Measurements from ENCODE around the gene HHIPL1. TPM values are rescaled to one million over a fixed set of nuclear protein-coding genes. Genes with fewer than 3 reads are reported as not detected.
A peak's percentile ranks its signal among the peaks of the same experiment; 100 is the strongest.

Gene HHIPL1
- total RNA-seq, 1 donor from 2014 or later: 2.5 TPM

- DNase-seq (ENCODE audit: low read depth, low spot score): no peak
- H3K4me1 Mint-ChIP-seq: peaks cover 43% of the 10 kb centered on the region
- peak overlapping the region; percentile 57 for H3K27ac Mint-ChIP-seq (ENCODE audit: unreplicated experiment)
- no peak for TF ChIP-seq CTCF (conservative IDR thresholded peaks at IDR 0.05)
- no peaks in the 10 kb centered on the region for H3K36me3 Mint-ChIP-seq (ENCODE audit: low read depth)
- peaks cover 52% of the 10 kb centered on the region for H3K27me3 Mint-ChIP-seq (ENCODE audit: low read depth)
- no peaks in the 10 kb centered on the region for H3K9me3 Mint-ChIP-seq
- H3K4me3 Mint-ChIP-seq: peak overlapping the region; percentile 66
These were observed 46.2 kb upstream of the HHIPL1 start for GRCh38 chr14:99598774-99599173.

GRCh38 chr14:99599393-99599792 is 45.5 kb upstream of the HHIPL1 start:
- Mint-ChIP-seq H3K4me3 (peak overlapping the region; percentile 66), H3K27ac (ENCODE audit: unreplicated experiment) (peak overlapping the region; percentile 57), H3K4me1 (peaks cover 43% of the 10 kb centered on the region), H3K36me3 (ENCODE audit: low read depth) (no peaks in the 10 kb centered on the region), H3K9me3 (no peaks in the 10 kb centered on the region), H3K27me3 (ENCODE audit: low read depth) (peaks cover 52% of the 10 kb centered on the region)
- no peak for DNase-seq (ENCODE audit: low read depth, low spot score)
- no peak for TF ChIP-seq CTCF (conservative IDR thresholded peaks at IDR 0.05)

GRCh38 chr14:99600232-99600888 is 44.6 kb upstream of the HHIPL1 start:
- H3K9me3 Mint-ChIP-seq: no peaks in the 10 kb centered on the region
- H3K4me3 Mint-ChIP-seq: peak overlapping the region; percentile 56
- no peak overlapping the region for H3K27ac Mint-ChIP-seq (ENCODE audit: unreplicated experiment)
- no peak for TF ChIP-seq CTCF (conservative IDR thresholded peaks at IDR 0.05)
- no peaks in the 10 kb centered on the region for H3K36me3 Mint-ChIP-seq (ENCODE audit: low read depth)
- DNase-seq (ENCODE audit: low read depth, low spot score): no peak
- peaks cover 45% of the 10 kb centered on the region for H3K4me1 Mint-ChIP-seq
- peaks cover 55% of the 10 kb centered on the region for H3K27me3 Mint-ChIP-seq (ENCODE audit: low read depth)

GRCh38 chr14:99601361-99601831 is 43.5 kb upstream of the HHIPL1 start:
- Mint-ChIP-seq H3K9me3 (no peaks in the 10 kb centered on the region), H3K27me3 (ENCODE audit: low read depth) (peaks cover 58% of the 10 kb centered on the region), H3K4me3 (peak overlapping the region; percentile 83), H3K27ac (ENCODE audit: unreplicated experiment) (no peak overlapping the region), H3K4me1 (peaks cover 52% of the 10 kb centered on the region), H3K36me3 (ENCODE audit: low read depth) (no peaks in the 10 kb centered on the region)
- no peak for DNase-seq (ENCODE audit: low read depth, low spot score)
- TF ChIP-seq CTCF (conservative IDR thresholded peaks at IDR 0.05): no peak

- Mint-ChIP-seq H3K4me1 (peaks cover 54% of the 10 kb centered on the region), H3K27ac (ENCODE audit: unreplicated experiment) (no peak overlapping the region), H3K27me3 (ENCODE audit: low read depth) (peaks cover 52% of the 10 kb centered on the region), H3K36me3 (ENCODE audit: low read depth) (no peaks in the 10 kb centered on the region), H3K9me3 (no peaks in the 10 kb centered on the region), H3K4me3 (peak overlapping the region; percentile 83)
- DNase-seq (ENCODE audit: low read depth, low spot score): no peak
- TF ChIP-seq CTCF (conservative IDR thresholded peaks at IDR 0.05): no peak
These were observed 42.7 kb upstream of the HHIPL1 start for GRCh38 chr14:99602054-99602787.
